SK-N-SH (cell line): ENCODE measurements around the gene PAEP. TPM values are rescaled to one million over a fixed set of nuclear protein-coding genes. Genes with fewer than 3 reads are reported as not detected.

Experiments used
- CTCF ChIA-PET: fragments of 300-600, 350-600 bp; formaldehyde crosslinking; extraction: SDS; loops from one replicate; lab custom pipeline; 2021; lab: Yijun Ruan, JAX
- POLR2A ChIA-PET: fragments of 350-600 bp; sonication (Branson Sonifier 250); formaldehyde crosslinking; extraction: SDS; loops from one replicate; lab custom pipeline; 2020; ENCODE audit warnings: antibody characterized with exemption, inconsistent platforms; lab: Yijun Ruan, JAX
- DNase-seq: peaks from one replicate; pipeline ENCODE4 v3.0.0; 2012
- H2AFZ ChIP-seq: fragments of 200-600 bp; sonication (generic); 2 replicates; pipeline ENCODE4 v1.8.1; 2016; ENCODE audit warnings: antibody characterized with exemption, mild to moderate bottlenecking, low read depth
- H3F3A ChIP-seq: fragments of 200-600 bp; sonication (generic); replicated peaks from 2 replicates; pipeline ENCODE3; 2016; ENCODE audit warnings: antibody characterized with exemption, mild to moderate bottlenecking; ENCODE audit not compliant: insufficient read depth
- H3K27ac ChIP-seq, 2 experiments: fragments of 200-500 bp in 1 of 2; fragments of 200-600 bp in 1 of 2; sonication (Bioruptor generic) in 1 of 2; sonication (generic), shearing (Covaris generic) in 1 of 2; 2 replicates each; pipeline versions ENCODE4 v1.5.1 to v1.6.1; 2014 to 2016; ENCODE audit warnings: low read depth in 2 of 2, inconsistent platforms in 1 of 2, low read length in 1 of 2, mild to moderate bottlenecking in 1 of 2, mixed read lengths in 1 of 2
- H3K27me3 ChIP-seq: fragments of 200-600 bp; sonication (generic), shearing (Covaris generic); 2 replicates; pipeline ENCODE4 v1.6.1; 2016; ENCODE audit warnings: mixed run types; ENCODE audit not compliant: insufficient read depth
- H3K36me3 ChIP-seq, 2 experiments: fragments of 200-500 bp in 1 of 2; fragments of 200-600 bp in 1 of 2; sonication (Bioruptor generic) in 1 of 2; sonication (generic) in 1 of 2; replicated peaks in 1 of 2; 2 replicates each; pipeline versions ENCODE3 to v1.5.1; 2014 to 2016; ENCODE audit warnings: low read length in 1 of 2, mild to moderate bottlenecking in 1 of 2; ENCODE audit not compliant: insufficient read depth in 2 of 2, control insufficient read depth in 1 of 2
- H3K4me1 ChIP-seq, 2 experiments: fragments of 200-500 bp in 1 of 2; fragments of 200-600 bp in 1 of 2; sonication (Bioruptor generic) in 1 of 2; sonication (generic), shearing (Covaris generic) in 1 of 2; 2 replicates each; pipeline versions ENCODE4 v1.5.1 to v1.6.1; 2014 to 2016; ENCODE audit warnings: low read depth in 1 of 2, low read length in 1 of 2, mixed run types in 1 of 2; ENCODE audit not compliant: insufficient read depth in 2 of 2, control insufficient read depth in 1 of 2
- H3K4me2 ChIP-seq: fragments of 200-600 bp; sonication (generic), shearing (Covaris generic); 2 replicates; pipeline ENCODE4 v1.6.1; 2017; ENCODE audit warnings: mixed run types
- H3K4me3 ChIP-seq, 2 experiments: fragments of 200-500 bp in 1 of 2; fragments of 200-600 bp in 1 of 2; sonication (Bioruptor generic) in 1 of 2; sonication (generic), shearing (Covaris generic) in 1 of 2; 2 replicates each; pipeline versions ENCODE4 v1.5.1 to v1.8.1; 2014 to 2016; ENCODE audit warnings: low read depth in 2 of 2, inconsistent platforms in 1 of 2, low read length in 1 of 2, mild to moderate bottlenecking in 1 of 2, mixed read lengths in 1 of 2, moderate library complexity in 1 of 2
- H3K79me2 ChIP-seq: fragments of 200-600 bp; sonication (generic); 2 replicates; pipeline ENCODE4 v1.8.1; 2017; ENCODE audit warnings: mild to moderate bottlenecking; ENCODE audit not compliant: insufficient read depth
- H3K9ac ChIP-seq: fragments of 200-600 bp; sonication (generic); 2 replicates; pipeline ENCODE4 v1.6.1; 2017; ENCODE audit warnings: mixed run types
- H3K9me2 ChIP-seq: fragments of 200-600 bp; sonication (generic); 2 replicates; pipeline ENCODE4 v1.6.1; 2017; ENCODE audit warnings: mixed run types
- H3K9me3 ChIP-seq: fragments of 200-600 bp; sonication (generic); 2 replicates; pipeline ENCODE4 v1.6.1; 2017; ENCODE audit warnings: mixed run types, mild to moderate bottlenecking, moderate library complexity
- H4K20me1 ChIP-seq: fragments of 200-600 bp; sonication (generic); 2 replicates; pipeline ENCODE4 v1.6.1; 2017; ENCODE audit warnings: mild to moderate bottlenecking, mixed run types; ENCODE audit not compliant: insufficient read depth
- EP300 ChIP-seq, 2 experiments: IDR thresholded peaks; 2 replicates each; pipeline versions ENCODE4 v1.4.0 to v1.6.1; 2012; ENCODE audit warnings: borderline replicate concordance in 1 of 2, low read depth in 1 of 2, low read length in 1 of 2
- FOSL2 ChIP-seq: IDR thresholded peaks from 2 replicates; pipeline ENCODE4 v1.4.0; 2012; ENCODE audit warnings: low read depth, mild to moderate bottlenecking, moderate library complexity, borderline replicate concordance
- FOXJ3 ChIP-seq: sonication (generic); formaldehyde crosslinking; IDR thresholded peaks from 2 replicates; pipeline ENCODE4 v1.5.1; 2020; ENCODE audit warnings: mild to moderate bottlenecking, missing genetic modification reagents
- GATA2 ChIP-seq: sonication (generic); formaldehyde crosslinking; IDR thresholded peaks from 2 replicates; pipeline ENCODE4 v1.5.0; 2020; ENCODE audit warnings: mild to moderate bottlenecking, missing genetic modification reagents
- IRF3 ChIP-seq: fragments of 150-350 bp; IDR thresholded peaks from 2 replicates; pipeline ENCODE4 v1.6.1; 2016; ENCODE audit warnings: mild to moderate bottlenecking, low read depth, low read length
- MAX ChIP-seq: IDR thresholded peaks from 2 replicates; pipeline ENCODE4 v1.4.0; 2012; ENCODE audit warnings: low read depth
- NFIC ChIP-seq: IDR thresholded peaks from 2 replicates; pipeline ENCODE4 v1.4.0; 2012; ENCODE audit warnings: borderline replicate concordance
- PBX3 ChIP-seq: IDR thresholded peaks from 2 replicates; pipeline ENCODE4; 2012
- RCOR1 ChIP-seq: fragments of 150-350 bp; IDR thresholded peaks from 2 replicates; pipeline ENCODE4 v1.6.1; 2017; ENCODE audit warnings: antibody characterized with exemption, low read length
- RFX5 ChIP-seq: IDR thresholded peaks from 2 replicates; pipeline ENCODE4 v1.6.1; 2012; ENCODE audit warnings: mild to moderate bottlenecking, improper control_type of control experiment, low read length
- RXRA ChIP-seq: IDR thresholded peaks from 2 replicates; pipeline ENCODE4 v1.4.0; 2012; ENCODE audit warnings: low read depth, mild to moderate bottlenecking, borderline replicate concordance
- SMC3 ChIP-seq: IDR thresholded peaks from 2 replicates; pipeline ENCODE4 v1.6.1; 2012; ENCODE audit warnings: low read depth, low read length, improper control_type of control experiment
- TCF12 ChIP-seq: IDR thresholded peaks from 2 replicates; pipeline ENCODE4 v1.4.0; 2012
- USF1 ChIP-seq: IDR thresholded peaks from 2 replicates; pipeline ENCODE4 v1.4.0; 2012; ENCODE audit warnings: low read depth, borderline replicate concordance
- USF2 ChIP-seq: fragments of 150-350 bp; IDR thresholded peaks from 2 replicates; pipeline ENCODE4 v1.6.1; 2017; ENCODE audit warnings: antibody characterized with exemption, low read length, low read depth, borderline replicate concordance
- YY1 ChIP-seq: IDR thresholded peaks from 2 replicates; pipeline ENCODE4 v1.4.0; 2012; ENCODE audit warnings: low read depth, mild to moderate bottlenecking
- WGBS: methylation state at CpG from one replicate; pipeline ENCODE4 v1.1.6; 2017; ENCODE audit warnings: low lambda C conversion rate; 5-methylcytosine and 5-hydroxymethylcytosine counted together
- polyA plus RNA-seq, 3 experiments: library from polyadenylated mRNA; depleted of rRNA; stranded (reverse); fragments of >200 nt; gene quantifications; 2 replicates each; pipeline ENCODE4 v1.2.3, GENCODE V29; 2012

Gene PAEP
- polyA plus RNA-seq, 1 of the 3 experiments (the other 2 are of a cell fraction), result 0.08 TPM

GRCh38 chr9:135583688-135584011, 22.1 kb downstream of the PAEP start:
- H3K4me1 ChIP-seq, result no peaks in the 10 kb centered on the region; a peak in 1 of 4 replicates
- H3K27ac ChIP-seq, result no peak overlapping the region
- no peaks in the 10 kb centered on the region for H3K9me2 ChIP-seq
- POLR2A ChIA-PET, result no interaction called here
- CTCF ChIA-PET, result interaction anchor here (0.9 kb wide), 1 partner anchor 20 kb away, joined by 3 read pairs; no protein-coding TSS in a partner anchor
- H3F3A ChIP-seq, result no peaks in the 10 kb centered on the region
- 74% methylated on average over 14 of the region's 16 CpGs for WGBS
- no peak overlapping the region for H3K9ac ChIP-seq
- no peak overlapping the region for H3K4me2 ChIP-seq
- no peak overlapping the region for H2AFZ ChIP-seq
- no peaks in the 10 kb centered on the region for H3K79me2 ChIP-seq
- no peak for TF ChIP-seq FOXJ3 (CRISPR knock-in tag)
- TF ChIP-seq GATA2, result no peak
- no peak for TF ChIP-seq SMC3
- TF ChIP-seq USF2, result no peak
- TF ChIP-seq USF1, result no peak
- TF ChIP-seq IRF3, result no peak
- no peak for TF ChIP-seq EP300 (IDR thresholded peaks at IDR 0.05; ENCODE audit: borderline replicate concordance in 1 of 2, low read depth in 1 of 2, low read length in 1 of 2)
- TF ChIP-seq RFX5, result no peak
- TF ChIP-seq TCF12, result no peak
- no peak for TF ChIP-seq PBX3
- no peak for TF ChIP-seq RCOR1
- TF ChIP-seq NFIC, result no peak
- no peak for TF ChIP-seq MAX
- TF ChIP-seq YY1, result no peak
- no peak for TF ChIP-seq FOSL2
- TF ChIP-seq RXRA, result no peak
- no peak overlapping the region for H3K4me3 ChIP-seq
- H4K20me1 ChIP-seq, result no peaks in the 10 kb centered on the region
- no peaks in the 10 kb centered on the region for H3K9me3 ChIP-seq
- DNase-seq, result no peak
- H3K36me3 ChIP-seq, result no peaks in the 10 kb centered on the region
- no peaks in the 10 kb centered on the region for H3K27me3 ChIP-seq
